HG02870 (cell line): Measurements from ENCODE around the gene ZRANB1.

Experiments used
- ATAC-seq: cut with Tn5 transposase; IDR thresholded peaks from one replicate; pipeline ENCODE4 v1.9.1; 2021; ENCODE audit warnings: mild to moderate bottlenecking, moderate library complexity; ENCODE audit not compliant: unreplicated experiment

The ZRANB1 gene

DNA sequence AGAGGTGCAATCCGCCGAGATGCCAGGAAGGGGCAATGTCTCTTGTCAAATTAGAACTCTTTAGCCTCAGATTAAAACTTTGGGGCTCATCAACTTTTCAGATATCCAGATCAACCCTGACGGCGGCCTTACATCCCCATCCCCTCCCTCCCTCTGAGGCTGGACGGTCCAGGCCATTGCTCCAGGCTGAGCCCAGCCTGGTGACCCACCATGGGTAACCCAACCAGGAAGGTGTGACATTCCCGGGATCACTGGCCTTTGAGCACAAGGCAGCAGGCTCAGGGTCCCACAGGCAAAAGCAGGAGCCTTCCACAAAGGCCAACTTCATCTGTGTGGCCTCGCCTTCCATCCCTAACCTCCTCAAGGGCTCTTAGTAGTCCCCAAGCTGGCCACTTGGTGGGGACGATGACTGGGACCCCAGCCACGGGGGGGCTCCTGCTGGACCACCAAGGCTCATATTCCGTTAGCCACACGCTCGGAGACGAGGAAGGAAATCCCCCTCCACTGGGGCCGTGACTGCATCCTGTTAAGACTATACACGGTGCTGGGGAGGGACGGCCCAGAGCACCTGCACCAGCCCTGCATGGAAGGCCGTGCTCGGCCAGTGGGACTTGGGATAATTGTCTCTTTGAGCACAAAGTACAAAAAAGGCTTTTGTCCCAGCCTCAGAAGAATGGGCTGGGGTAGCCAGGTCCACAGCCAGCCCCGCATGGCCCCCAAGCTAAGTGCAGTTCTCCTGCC lies 62.8 kb downstream of the ZRANB1 start:
- ATAC-seq, result no peak

DNA sequence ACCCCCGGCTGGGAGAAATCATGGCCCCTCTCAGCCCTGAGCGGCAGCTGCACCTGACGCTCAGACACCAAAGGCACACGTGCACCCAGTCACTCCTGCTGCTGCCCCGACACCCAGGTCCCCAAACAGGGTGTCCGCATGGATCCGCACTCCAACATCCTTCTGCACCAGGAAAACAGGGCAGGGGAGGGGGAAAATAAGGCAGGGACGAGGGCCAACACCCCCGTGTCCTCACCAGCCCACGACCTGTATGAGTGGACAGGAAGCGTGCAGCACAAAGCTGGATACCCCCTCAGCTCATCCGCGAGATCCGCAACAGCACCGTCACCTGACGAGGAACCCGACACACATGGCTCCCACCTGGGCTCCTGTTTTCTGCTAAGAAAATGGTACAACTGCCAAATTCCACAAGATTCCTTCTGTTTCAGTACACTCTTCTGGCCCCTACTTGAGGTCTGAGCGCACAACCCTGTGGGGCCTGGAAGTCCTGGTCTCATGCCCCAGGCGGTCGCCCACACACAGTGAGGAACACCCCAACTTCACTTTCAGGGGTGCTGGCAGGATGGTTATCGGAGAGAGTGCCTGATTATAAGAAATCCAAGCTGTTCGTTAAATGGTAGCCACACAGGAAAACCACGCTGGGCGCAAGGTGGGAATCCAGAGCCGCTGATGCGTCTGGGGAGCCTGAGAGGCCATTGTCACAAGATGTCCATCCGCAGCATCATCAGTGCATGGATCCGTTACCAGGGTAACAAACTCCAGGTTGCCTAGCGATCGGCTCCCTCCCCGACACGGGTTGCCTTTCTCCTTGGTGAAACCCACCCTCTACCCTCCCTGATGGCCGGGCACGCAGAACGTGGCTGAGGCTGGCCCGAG lies 63.6 kb downstream of the ZRANB1 start:
- no peak for ATAC-seq

DNA sequence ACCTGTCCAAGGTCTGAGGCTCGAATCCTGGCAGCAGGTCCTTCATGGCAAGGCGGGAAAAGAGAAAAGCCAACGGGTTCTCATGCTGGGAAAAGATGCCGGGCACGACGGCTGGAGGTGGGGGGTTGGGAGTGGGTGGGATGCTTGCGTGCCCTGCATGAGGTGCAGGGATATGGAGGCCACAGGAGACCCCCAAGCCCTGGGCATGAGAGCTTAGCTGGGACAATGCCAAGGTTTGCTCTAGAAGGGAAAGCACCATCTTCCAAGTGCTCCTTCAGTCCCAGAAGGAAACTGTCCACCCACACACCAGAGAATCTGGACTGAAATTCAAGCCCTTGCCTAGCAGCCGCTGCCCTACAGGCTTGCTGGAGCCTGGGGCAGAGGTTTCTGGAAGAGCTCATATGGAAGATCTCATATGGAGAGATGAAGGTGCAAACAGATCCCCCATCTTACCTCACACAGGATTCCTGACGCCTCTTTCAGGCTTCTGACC lies 64.3 kb downstream of the ZRANB1 start:
- ATAC-seq, result no peak

DNA sequence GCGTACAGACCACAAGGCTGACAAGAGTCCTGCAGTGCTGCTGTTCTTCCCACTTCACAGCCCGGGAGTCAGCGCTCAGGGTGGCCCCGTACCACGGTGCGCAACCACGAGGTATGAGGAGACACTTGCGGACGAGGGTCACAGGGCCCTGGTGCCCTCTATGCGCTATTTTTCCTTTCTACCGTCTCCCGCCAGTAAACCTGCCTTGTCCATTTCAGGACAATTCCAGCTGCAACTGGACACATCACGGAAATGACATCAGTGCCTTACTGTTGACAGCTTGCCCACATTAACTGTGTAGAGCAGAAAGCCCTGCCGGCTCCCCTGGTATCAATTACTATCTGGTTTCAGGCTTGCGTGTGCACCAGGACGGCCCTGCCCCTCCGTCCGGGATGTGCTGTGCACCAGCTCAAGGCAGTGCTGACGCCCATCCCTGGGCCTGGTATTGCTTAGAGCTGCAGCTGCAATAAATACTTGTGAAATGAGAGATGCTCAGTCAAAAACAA lies 65.1 kb downstream of the ZRANB1 start:
- ATAC-seq, result no peak

DNA sequence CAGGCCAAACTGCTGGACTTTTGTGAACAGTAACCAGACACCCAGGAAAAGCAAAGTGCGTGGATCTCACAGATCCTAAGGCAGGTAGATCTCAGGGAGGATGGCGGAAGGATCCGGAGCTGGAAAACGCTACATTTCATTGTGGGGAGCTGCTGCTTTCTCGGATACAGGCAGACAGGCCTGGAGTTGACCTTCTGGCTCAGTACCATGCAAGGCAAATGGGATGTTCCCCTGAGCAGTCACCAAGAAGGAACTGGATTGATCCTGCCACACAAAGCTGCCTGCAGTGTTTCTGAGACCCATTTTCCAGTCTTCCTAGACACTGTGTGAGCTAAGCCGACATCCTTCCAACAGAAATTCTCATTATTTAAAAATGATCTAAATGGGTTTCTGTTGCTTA lies 65.5 kb downstream of the ZRANB1 start:
- no peak for ATAC-seq

DNA sequence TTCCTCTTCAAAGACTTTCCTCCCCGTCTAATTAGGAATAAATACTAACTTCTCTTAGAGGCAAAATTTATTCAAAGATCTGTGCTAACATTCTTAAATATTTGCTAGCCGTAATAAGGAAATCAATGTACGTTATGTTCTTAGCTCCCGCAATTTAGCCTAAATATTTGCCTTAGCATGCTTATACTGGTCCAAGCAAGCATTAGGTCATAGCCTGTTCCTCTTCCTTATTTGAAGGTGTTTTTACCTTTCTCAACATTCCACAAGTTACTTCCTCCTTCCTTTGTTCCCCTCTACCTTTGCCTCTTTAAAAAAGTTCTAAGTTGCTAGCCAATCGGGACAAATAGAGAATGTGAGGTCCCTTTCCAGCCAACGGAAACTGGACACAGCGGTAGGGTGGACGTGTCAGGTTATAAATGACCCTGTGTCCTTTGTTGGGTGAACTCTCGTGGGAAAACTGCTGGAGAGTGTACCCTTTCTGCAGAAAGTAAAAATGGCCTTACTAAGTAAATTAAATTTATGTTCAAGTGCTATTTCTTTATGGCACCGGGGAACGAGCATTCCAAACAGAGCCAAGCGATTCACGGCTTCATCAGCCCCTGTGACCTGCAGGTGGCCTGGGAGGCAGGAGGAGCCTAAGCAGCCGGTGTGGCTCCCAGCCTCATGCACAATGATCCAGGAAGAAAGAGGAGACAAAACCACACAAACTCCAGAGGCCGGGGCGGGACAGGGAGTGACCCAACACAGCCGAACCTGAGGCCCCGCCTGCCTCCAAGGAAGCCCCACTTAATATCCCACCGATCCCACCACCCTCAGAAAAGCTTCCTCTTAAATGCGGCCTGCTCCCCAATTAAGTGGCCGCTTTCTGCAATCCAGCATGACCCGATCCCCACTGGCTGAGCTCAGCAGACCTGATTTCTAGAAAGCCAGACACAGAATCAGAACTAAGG lies 67.0 kb downstream of the ZRANB1 start:
- ATAC-seq, result no peak

DNA sequence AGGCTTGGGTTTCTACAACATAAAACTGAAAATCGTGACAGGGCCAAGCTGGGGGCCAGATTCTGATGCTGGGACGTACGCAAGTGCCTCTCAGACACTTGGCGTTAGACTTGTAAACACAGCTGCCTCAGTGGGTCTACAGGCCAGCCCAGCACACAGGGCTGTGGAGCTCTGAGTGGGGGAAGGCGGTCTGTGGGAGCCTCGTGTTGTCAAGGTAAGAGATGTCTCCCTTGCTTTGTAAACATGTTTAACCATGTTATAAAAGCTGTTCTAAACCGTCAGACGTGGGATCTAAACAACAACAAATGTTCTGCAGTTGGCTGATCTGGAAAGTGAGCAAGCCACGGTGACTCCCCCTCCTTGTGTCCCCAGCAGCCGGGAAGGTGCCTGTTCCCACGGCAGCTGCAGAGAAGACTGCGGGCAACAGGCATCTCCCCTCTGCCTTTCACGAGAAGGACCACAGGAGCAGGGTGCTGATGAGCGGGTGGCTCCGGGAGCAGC lies 67.8 kb downstream of the ZRANB1 start:
- no peak for ATAC-seq

DNA sequence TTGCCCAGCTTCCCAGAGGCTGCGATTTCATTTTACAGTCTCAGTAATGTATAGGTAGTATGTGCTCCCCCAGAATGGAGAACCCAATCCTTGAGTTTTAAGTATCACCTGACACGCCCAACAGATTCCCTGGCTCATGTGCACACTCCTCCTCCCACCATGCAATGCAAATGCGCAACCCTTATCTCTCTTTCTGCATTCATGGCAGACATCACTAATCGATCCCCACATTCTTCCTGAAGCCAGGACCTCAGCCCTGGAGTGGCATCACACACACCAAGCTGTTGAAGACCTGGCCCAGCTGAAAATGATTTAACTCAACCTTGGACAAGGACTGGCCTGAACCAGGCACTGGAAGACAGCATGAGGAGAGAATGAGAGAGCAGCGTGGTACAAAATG lies 68.4 kb downstream of the ZRANB1 start:
- ATAC-seq, result no peak

DNA sequence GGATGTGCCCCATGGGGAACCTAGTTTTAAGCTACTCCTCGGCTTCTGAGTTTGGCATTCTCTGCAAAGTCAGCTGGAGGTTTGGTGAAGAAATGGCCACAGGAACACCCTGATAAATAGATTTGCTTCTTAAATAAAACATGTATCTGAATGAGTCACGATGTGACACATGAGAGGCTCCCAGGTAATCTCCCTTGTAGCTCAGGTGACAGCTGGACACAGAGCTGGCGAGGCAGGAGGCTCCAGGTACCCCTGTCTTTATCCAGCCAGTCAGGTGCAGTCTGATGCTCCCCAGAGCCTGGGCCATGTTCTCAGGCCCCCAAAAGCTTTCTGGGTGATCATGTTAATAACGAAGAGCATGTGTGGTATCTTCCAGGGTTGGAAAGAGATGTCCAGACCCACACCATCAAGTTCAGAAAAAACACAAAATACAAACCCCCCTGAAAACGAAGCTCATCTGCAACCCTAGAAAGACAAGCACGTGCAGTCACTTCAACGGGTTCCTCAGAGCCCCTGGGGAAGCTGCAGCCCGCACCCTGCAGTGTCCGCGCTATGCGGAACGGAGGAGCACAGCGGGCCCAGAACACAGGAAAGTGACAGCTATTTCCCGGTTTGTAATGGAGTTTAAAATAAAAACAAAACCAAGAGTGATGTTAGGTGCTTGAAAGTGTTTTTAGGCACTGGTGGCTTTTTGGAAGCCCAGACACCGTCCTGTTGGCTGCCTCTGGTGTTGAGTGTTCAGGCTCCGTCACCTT lies 69.4 kb downstream of the ZRANB1 start:
- ATAC-seq, result no peak

DNA sequence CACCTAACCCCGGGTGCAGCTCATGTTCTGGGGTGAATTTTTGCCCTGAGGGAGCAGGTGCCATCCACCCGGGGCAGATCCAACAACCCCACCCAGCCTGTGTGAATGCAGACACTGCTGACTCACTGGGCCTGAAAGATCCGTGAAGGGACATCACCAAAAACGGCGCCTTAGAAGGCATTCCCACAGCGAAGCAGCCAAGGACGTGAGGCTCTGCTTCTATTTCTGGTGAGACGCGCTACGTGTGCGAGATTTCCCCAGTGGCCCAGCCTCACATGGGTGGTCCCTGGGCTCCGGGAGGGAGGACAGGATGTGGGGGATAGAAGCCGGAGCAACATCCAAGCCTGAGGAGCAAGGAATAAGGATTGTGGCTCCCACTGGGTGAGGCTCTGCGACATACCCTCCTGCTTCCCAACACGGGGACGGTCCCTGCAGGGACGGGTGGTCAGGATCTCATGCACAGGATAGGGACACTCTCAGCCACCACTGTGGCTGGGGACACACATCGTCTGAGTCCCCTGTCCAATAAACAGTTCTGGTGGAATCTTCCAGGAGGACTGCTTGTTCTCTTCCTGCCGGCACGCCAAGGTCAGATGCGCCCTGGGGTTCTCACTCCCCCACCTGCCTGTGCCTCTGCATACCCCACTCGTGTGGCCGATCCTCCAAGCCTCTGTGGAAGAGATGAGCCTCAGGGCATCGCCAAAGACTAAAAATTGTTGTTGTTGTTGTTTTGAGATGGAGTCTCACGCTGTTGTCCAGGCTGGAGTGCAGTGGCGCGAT lies 70.2 kb downstream of the ZRANB1 start:
- no peak for ATAC-seq

DNA sequence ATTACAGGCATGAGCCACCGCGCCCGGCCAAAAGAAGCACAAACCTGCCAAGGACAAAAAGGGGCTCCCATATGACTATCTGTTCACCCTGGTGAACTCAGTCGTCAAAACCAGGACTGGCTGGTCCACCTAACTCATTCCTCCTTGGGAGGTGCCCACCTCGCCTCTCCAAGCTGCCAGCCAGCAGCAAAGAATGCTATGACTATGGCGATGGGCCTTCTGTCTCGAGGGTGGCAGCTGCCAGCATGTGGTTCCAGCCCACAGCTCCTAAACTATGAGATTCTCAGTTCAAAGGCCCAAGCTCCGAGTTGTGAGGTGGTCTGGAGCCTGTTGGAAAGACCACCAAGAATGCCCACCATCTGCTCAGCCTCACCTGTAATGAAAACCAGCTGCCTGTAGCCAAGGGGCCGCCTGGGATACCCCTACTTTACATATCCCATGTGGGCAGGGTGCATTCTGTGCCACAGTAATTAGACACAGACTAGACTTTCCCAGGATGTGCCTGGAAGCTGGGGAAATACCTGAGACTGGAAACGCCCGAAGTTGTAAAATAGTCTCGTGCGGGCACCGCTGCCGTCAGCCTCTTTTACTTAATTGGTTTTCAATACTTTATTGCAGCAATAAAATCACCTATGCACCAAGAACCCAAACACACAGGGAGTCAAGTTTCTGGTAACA lies 71.1 kb downstream of the ZRANB1 start:
- no peak for ATAC-seq

DNA sequence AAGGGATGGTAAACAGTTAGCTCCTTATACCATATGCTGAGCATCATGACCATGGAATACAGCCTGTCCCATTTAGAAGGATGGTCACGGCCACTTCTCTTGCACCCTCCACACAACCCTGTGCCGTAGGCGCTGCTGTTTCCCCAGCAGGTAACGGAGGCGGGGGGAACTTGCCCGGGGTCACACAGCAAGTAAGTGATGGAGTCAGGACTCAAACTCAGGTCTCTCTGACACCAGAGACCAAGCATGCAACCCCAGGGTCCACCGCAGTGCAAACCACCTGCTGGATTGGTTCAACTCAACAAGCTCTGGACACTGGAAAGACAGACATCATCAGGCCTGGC lies 71.6 kb downstream of the ZRANB1 start:
- no peak for ATAC-seq

DNA sequence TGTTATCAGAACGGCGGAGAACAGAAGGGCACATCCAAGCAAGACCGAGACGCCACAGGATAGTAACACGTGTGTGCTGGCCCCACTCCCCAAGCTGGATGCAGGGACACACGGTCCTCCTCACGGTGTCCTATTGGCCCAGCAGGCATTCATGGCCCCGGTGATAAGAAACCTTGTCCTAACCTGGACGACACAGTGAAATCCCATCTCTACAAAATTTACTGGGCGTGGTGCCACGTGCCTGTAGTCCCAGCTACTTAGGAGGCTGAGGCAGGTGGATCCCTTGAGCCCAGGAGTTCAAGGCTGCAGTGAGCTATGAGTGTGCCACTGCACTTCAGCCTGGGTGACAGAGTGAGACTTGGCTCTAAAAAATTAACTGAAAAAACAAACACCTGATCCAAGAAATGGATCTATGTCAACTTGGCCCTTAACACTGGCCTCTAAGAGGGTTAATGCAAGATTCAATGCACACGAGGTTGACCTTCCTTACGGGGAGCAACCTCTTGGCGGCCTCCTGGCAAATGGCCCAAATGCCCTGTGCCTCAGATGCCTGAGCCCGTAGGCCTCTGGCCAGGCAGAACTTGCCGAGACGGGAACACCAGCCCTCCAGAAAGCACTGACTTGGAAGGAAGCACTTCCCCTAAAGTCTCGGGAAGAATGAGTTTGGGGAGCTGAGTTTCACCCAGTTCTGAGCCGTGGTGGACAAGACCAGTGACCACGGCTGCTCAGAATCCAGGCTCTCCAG lies 72.3 kb downstream of the ZRANB1 start:
- no peak for ATAC-seq

DNA sequence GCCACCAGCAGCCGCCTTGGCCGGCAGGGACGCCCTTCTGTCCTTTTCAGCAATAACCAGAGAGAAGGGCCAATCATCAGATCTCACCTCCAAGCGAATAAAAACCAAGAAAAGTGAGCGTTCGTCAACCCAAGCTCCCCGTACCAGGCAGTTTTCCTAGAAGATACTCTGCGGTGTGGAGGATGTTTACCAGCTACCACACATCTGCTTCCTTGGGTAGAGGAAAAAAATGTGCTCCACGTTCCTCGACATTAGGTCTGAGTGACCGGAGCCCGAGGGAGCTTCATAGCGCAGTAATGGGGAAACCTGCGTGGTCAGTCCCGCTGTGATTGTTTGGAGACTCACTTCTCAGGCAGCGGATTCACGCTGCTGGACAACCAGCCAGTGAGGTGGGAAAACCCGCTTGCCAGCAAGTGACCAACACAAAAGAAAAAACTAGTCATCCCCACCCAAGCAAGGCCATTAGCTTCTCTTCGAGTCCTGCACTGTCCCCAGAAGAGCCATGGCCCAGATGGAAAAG lies 73.0 kb downstream of the ZRANB1 start:
- ATAC-seq, result no peak

DNA sequence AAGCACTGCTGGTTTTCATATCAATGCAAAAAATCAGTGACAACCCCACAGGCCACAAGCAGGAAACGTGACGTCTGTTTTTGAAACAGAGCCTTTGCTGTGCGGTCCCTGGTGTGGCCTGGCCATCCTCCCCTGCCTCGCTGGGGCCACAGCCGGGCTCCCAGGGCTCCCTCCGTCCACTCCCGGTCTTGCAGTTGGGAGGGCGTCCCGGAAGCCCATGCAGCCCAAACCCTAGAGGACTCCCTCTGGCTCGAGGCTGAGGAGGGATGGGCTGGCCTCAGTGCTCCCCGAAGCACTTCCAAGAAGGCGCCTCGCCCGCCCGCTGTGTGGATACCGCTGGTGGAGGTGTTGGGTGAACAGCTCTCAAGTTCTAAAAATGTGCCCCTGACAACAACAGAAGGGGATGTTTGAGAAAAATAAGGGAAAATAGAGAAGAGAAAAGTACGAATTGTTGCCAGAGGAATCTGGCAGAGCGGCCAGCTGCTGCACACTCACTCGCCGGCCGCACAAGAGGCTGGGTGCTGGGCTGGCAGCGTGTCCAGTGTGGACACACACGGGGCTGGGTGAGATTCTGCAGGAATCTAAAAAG lies 73.5 kb downstream of the ZRANB1 start:
- ATAC-seq, result no peak

DNA sequence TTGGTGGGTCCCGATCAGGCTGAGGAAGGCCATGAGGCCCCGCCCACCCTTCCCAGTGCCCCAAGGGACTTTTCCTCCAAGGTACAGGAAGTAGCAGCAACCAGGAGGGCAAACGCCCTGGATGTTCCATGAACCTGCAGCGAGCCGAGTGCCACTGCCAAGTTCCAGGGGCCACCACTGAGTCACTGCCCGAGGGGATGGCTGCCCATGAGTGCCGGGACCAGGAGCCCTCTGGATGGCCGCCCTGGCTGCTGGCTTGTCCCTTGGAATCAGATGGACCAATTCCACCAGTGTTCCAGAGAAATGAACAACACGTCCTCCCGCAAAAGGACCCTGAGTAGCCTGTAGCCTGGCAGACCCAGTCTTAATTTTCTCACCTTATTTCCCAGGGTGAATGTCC lies 74.2 kb downstream of the ZRANB1 start:
- no peak for ATAC-seq

DNA sequence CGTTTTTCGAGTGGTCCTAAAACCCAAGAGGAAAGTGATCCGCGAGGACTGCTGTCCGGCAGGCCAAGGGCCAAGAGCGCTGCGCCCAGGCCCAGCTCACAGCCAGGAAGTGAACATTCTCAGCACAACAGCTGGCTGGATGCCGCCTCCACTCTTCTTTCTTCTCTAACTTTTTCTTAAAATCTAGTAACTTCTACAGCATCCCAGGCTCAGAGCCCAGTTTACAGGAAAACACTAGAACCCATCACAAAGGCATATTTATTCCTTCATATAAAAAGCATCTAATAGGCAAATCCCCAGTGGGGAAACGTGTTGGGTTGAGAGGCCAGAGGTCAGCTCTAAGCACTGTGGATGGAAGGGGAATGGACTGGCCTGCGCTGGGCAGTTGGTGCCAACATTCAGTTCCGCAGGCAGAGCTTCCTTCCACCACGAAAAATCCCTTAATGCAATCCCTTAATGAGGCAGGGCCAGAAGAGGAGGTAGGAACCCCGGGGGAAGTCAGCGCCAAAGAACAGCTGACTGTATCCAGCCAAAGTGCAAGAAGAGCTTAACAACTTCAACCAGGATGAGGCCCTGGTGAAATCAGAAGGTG lies 74.8 kb downstream of the ZRANB1 start:
- ATAC-seq, result no peak
